Hepatocyte (in vitro differentiated cells): Measurements from ENCODE around the gene MYO18B. TPM values are rescaled to one million over a fixed set of nuclear protein-coding genes. Genes with fewer than 3 reads are reported as not detected.

Experiments used
- DNase-seq: peaks from one replicate; pipeline ENCODE4 v3.0.0-alpha.2; 2016; ENCODE audit warnings: low spot score
- H2AFZ ChIP-seq: fragments of 200-600 bp; sonication (generic); 2 replicates; pipeline ENCODE4 v1.6.0; 2016; ENCODE audit warnings: antibody characterized with exemption, mild to moderate bottlenecking
- H3K27ac ChIP-seq: fragments of 200-600 bp; sonication (generic); 2 replicates; pipeline ENCODE4 v1.5.1; 2016; ENCODE audit warnings: mild to moderate bottlenecking
- H3K27me3 ChIP-seq: fragments of 200-600 bp; sonication (generic); 2 replicates; pipeline ENCODE4 v1.6.1; 2016
- H3K36me3 ChIP-seq: fragments of 200-600 bp; sonication (generic); replicated peaks from 2 replicates; pipeline ENCODE4 v1.5.1; 2016; ENCODE audit warnings: low read depth; ENCODE audit not compliant: insufficient read depth
- H3K4me1 ChIP-seq: fragments of 200-600 bp; sonication (generic); 2 replicates; pipeline ENCODE4 v1.5.1; 2016; ENCODE audit warnings: mild to moderate bottlenecking, moderate library complexity; ENCODE audit not compliant: insufficient read depth
- H3K4me2 ChIP-seq: fragments of 200-600 bp; sonication (generic); 2 replicates; pipeline ENCODE4 v1.6.0; 2016
- H3K4me3 ChIP-seq: fragments of 200-600 bp; sonication (generic); 2 replicates; pipeline ENCODE4 v1.5.1; 2016; ENCODE audit warnings: mild to moderate bottlenecking
- H3K79me2 ChIP-seq: fragments of 200-600 bp; sonication (generic); 2 replicates; pipeline ENCODE4 v1.6.0; 2017; ENCODE audit warnings: mild to moderate bottlenecking
- H3K9me2 ChIP-seq: fragments of 200-600 bp; sonication (generic); replicated peaks from 2 replicates; pipeline ENCODE4 v1.6.0; 2017; ENCODE audit warnings: mild to moderate bottlenecking; ENCODE audit not compliant: insufficient read depth
- H3K9me3 ChIP-seq: fragments of 200-600 bp; sonication (generic); 2 replicates; pipeline ENCODE4 v1.5.1; 2016; ENCODE audit warnings: low read depth, mild to moderate bottlenecking
- H4K20me1 ChIP-seq: fragments of 200-600 bp; sonication (generic); 2 replicates; pipeline ENCODE4 v1.6.0; 2016; ENCODE audit warnings: mild to moderate bottlenecking; ENCODE audit not compliant: insufficient read depth, poor library complexity, severe bottlenecking
- EZH2 ChIP-seq: fragments of 200-600 bp; sonication (generic); IDR thresholded peaks from 2 replicates; pipeline ENCODE4 v1.6.1; 2016; ENCODE audit warnings: antibody characterized with exemption, mild to moderate bottlenecking, borderline replicate concordance
- EZH2phosphoT487 ChIP-seq: fragments of 200-600 bp; sonication (generic); IDR thresholded peaks from one replicate; pipeline ENCODE4 v1.6.1; 2018; ENCODE audit warnings: antibody characterized with exemption, mild to moderate bottlenecking, low read depth, moderate library complexity; ENCODE audit not compliant: unreplicated experiment, severe bottlenecking
- WGBS: methylation state at CpG from one replicate; pipeline ENCODE4 v1.1.6; 2016; ENCODE audit warnings: low lambda C conversion rate; ENCODE audit errors: missing lambda C conversion rate; 5-methylcytosine and 5-hydroxymethylcytosine counted together
- polyA plus RNA-seq: library from polyadenylated mRNA; unstranded; fragments of >200 nt; fragmentation: Nextera tagmentation; extraction: Ambion mirVana; gene quantifications from 2 replicates; pipeline ENCODE4 v1.2.1, GENCODE V29; 2016
- total RNA-seq: library from RNA; depleted of rRNA; stranded (reverse); fragments of >200 nt; gene quantifications from 2 replicates; pipeline ENCODE4 v1.2.3, GENCODE V29; 2014
- TF ChIP-seq, protein P1 (sequence below): fragments of 200-600 bp; sonication (generic); IDR thresholded peaks from 2 replicates; pipeline ENCODE4 v1.5.1; 2016; ENCODE audit warnings: antibody characterized with exemption, mild to moderate bottlenecking; ENCODE audit not compliant: poor library complexity

The MYO18B gene
- total and polyA plus RNA-seq, 2 experiments from 2014 or later, result 0.23 TPM; not detected in 1

DNA sequence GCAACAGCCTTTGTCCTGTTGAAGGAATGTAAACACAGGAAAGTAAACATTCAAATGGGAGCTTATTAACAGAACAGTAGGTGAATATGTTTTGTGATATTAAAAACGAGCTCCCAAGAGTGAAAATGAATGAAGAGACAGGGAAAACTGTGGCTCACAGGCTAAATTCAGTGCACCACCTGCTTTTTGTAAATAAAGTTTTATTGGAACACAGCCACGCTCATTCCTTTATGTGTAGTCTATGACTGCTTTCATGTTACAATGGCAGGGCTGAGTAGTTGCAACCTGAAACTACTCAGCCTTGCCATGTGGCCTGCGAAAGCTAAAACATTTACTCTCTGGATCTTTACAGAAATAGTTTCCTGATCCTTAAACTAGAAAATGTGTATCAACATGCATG lies 136.9 kb downstream of the MYO18B start:
- WGBS, result 67% methylated on average over 3 of the region's 3 CpGs
- Histone ChIP-seq H3K9me2 (no peaks in the 10 kb centered on the region), H3K9me3 (no peaks in the 10 kb centered on the region), H3K27ac (no peak overlapping the region), H2AFZ (no peak overlapping the region), H3K79me2 (no peaks in the 10 kb centered on the region), H3K4me2 (no peak overlapping the region), H4K20me1 (no peaks in the 10 kb centered on the region), H3K36me3 (no peaks in the 10 kb centered on the region), H3K4me3 (no peak overlapping the region), H3K4me1 (no peaks in the 10 kb centered on the region), H3K27me3 (no peaks in the 10 kb centered on the region)
- TF ChIP-seq, protein P1, sequence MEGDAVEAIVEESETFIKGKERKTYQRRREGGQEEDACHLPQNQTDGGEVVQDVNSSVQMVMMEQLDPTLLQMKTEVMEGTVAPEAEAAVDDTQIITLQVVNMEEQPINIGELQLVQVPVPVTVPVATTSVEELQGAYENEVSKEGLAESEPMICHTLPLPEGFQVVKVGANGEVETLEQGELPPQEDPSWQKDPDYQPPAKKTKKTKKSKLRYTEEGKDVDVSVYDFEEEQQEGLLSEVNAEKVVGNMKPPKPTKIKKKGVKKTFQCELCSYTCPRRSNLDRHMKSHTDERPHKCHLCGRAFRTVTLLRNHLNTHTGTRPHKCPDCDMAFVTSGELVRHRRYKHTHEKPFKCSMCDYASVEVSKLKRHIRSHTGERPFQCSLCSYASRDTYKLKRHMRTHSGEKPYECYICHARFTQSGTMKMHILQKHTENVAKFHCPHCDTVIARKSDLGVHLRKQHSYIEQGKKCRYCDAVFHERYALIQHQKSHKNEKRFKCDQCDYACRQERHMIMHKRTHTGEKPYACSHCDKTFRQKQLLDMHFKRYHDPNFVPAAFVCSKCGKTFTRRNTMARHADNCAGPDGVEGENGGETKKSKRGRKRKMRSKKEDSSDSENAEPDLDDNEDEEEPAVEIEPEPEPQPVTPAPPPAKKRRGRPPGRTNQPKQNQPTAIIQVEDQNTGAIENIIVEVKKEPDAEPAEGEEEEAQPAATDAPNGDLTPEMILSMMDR, result no peak
- TF ChIP-seq EZH2phosphoT487 (no peak), EZH2 (no peak)
- DNase-seq, result no peak

DNA sequence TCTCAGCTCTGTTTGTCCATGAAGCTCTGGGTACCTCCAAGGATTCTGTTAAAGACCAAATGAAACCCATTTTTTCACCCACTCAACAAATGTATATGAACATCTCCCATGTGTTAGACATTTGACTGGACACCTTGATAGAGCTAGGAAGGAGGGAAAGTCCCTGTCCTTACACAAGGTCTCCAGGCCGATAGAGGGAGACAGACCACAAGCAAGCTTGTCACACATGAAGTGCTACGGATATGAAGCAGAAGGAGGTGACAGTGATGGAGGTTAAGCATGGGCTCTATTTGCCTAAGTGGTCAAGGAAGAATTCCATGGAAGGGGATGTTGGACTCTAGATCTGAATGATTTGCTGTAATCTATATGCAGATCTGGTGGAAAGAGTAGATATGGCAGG lies 138.5 kb downstream of the MYO18B start:
- 74% methylated on average over 2 of the region's 2 CpGs for WGBS
- DNase-seq, result no peak
- no peak overlapping the region for H3K4me3 ChIP-seq
- H3K9me3 ChIP-seq, result no peaks in the 10 kb centered on the region
- H3K27me3 ChIP-seq, result no peaks in the 10 kb centered on the region
- H3K36me3 ChIP-seq, result no peaks in the 10 kb centered on the region
- H3K79me2 ChIP-seq, result no peaks in the 10 kb centered on the region
- no peaks in the 10 kb centered on the region for H4K20me1 ChIP-seq
- H3K9me2 ChIP-seq, result no peaks in the 10 kb centered on the region
- H3K27ac ChIP-seq, result no peak overlapping the region
- TF ChIP-seq, protein P1, result no peak
- TF ChIP-seq EZH2 (no peak), EZH2phosphoT487 (no peak)
- no peaks in the 10 kb centered on the region for H3K4me1 ChIP-seq
- no peak overlapping the region for H2AFZ ChIP-seq
- H3K4me2 ChIP-seq, result no peak overlapping the region

DNA sequence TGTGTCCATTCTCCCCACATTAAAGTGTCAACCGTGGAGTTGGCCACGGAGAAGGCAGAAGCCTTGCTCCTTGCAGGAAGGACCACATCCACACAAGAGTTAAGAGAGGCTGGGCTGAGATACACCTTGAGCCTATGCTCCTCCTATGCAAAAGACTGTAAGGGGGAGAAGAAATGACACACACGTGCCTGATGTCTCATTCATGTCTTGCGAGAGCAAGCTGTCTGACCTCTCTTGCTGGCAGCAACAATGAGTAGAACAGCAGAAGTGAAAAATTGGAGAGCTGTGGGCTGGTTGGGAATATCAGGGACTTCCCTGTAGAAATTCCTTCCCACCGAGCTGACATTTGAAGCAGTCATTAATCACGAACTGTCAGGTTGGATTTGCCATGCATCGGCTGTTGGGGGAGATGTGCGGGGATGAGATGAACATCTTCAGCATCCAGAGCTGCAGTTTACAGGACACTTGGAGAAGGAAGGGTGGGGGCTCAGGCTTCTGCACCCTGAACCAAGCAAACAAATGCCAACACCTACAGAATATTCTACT lies 139.3 kb downstream of the MYO18B start:
- DNase-seq, result no peak
- Histone ChIP-seq H3K27me3 (no peaks in the 10 kb centered on the region), H3K9me3 (no peaks in the 10 kb centered on the region), H3K4me3 (no peak overlapping the region), H3K79me2 (no peaks in the 10 kb centered on the region), H4K20me1 (no peaks in the 10 kb centered on the region), H3K4me2 (no peak overlapping the region), H3K9me2 (no peaks in the 10 kb centered on the region), H3K27ac (no peak overlapping the region), H3K4me1 (no peaks in the 10 kb centered on the region), H2AFZ (no peak overlapping the region), H3K36me3 (no peaks in the 10 kb centered on the region)
- WGBS, result 83% methylated on average over 8 of the region's 8 CpGs
- TF ChIP-seq EZH2, result no peak
- no peak for TF ChIP-seq EZH2phosphoT487
- TF ChIP-seq, protein P1, result no peak

DNA sequence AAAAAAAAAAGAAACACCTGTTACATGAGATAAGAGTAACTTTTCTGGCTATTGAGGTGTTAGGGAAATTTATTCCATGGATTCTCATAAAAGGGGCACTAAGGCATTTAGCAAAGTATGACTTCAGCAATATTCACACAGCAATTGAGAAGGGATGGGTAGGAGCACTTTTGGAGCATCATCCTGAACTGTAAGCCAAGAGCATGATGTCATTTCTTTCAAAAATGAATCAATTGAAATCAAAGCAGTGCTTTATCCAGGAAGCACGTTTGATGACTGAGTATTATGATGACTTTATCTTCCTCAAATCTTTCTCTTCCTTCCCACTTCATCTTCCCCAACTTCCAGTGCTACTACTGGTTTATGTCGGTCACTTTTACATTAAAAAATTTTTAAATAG lies 140.4 kb downstream of the MYO18B start:
- H2AFZ ChIP-seq, result no peak overlapping the region
- H4K20me1 ChIP-seq, result no peaks in the 10 kb centered on the region
- 83% methylated on average over 2 of the region's 2 CpGs for WGBS
- H3K36me3 ChIP-seq, result no peaks in the 10 kb centered on the region
- no peak for TF ChIP-seq EZH2phosphoT487
- TF ChIP-seq EZH2, result no peak
- TF ChIP-seq, protein P1, result no peak
- no peaks in the 10 kb centered on the region for H3K4me1 ChIP-seq
- no peaks in the 10 kb centered on the region for H3K27me3 ChIP-seq
- no peak overlapping the region for H3K27ac ChIP-seq
- H3K4me2 ChIP-seq, result no peak overlapping the region
- H3K4me3 ChIP-seq, result no peak overlapping the region
- no peaks in the 10 kb centered on the region for H3K79me2 ChIP-seq
- H3K9me3 ChIP-seq, result no peaks in the 10 kb centered on the region
- H3K9me2 ChIP-seq, result no peaks in the 10 kb centered on the region
- DNase-seq, result no peak
